SJCRH30 (cell line): ENCODE results near the gene MASP1. TPM values are rescaled to one million over a fixed set of nuclear protein-coding genes. Genes with fewer than 3 reads are reported as not detected.

Experiments used
- DNase-seq, 2 experiments: peaks; one replicate each; pipeline ENCODE4 v3.0.0-alpha.2; 2015 to 2020
- H3K27ac ChIP-seq: fragments of 250-450 bp; sonication (Bioruptor Pico); 2 replicates; pipeline ENCODE4 v1.5.1; 2020; ENCODE audit warnings: mild to moderate bottlenecking, moderate library complexity
- H3K27me3 ChIP-seq: fragments of 250-450 bp; sonication (Bioruptor Pico); 2 replicates; pipeline ENCODE4 v1.5.1; 2020; ENCODE audit warnings: mild to moderate bottlenecking, moderate library complexity
- H3K36me3 ChIP-seq: fragments of 250-450 bp; sonication (Bioruptor Pico); 2 replicates; pipeline ENCODE4 v1.5.1; 2020; ENCODE audit warnings: mild to moderate bottlenecking, moderate library complexity
- H3K4me1 ChIP-seq: fragments of 250-450 bp; sonication (Bioruptor Pico); 2 replicates; pipeline ENCODE4 v1.5.1; 2020; ENCODE audit warnings: mild to moderate bottlenecking, moderate library complexity
- H3K4me3 ChIP-seq: fragments of 250-450 bp; sonication (Bioruptor Pico); 2 replicates; pipeline ENCODE4 v1.5.1; 2020; ENCODE audit warnings: mild to moderate bottlenecking, moderate library complexity
- H3K9me3 ChIP-seq: fragments of 250-450 bp; sonication (Bioruptor Pico); replicated peaks from 2 replicates; pipeline ENCODE4 v1.5.1; 2020; ENCODE audit warnings: mild to moderate bottlenecking, moderate library complexity
- total RNA-seq: library from RNA; depleted of rRNA; stranded (reverse); fragments of >200 nt; shearing (Covaris generic); gene quantifications from 2 replicates; pipeline ENCODE4 v1.2.3, GENCODE V29; 2014

MASP1 gene
- total RNA-seq, 1 experiment from 2014 or later, result 0.34 TPM

- Histone ChIP-seq H3K27me3 (no peaks in the 10 kb centered on the region), H3K4me1 (no peaks in the 10 kb centered on the region), H3K36me3 (no peaks in the 10 kb centered on the region), H3K9me3 (no peaks in the 10 kb centered on the region), H3K27ac (no peak overlapping the region), H3K4me3 (no peak overlapping the region)
- no peak for DNase-seq
Observed at GRCh38 chr3:187287256-187287655, 4.3 kb downstream of the MASP1 start.

GRCh38 chr3:187286467-187287059 lies 5.0 kb downstream of the MASP1 start:
- H3K4me3 ChIP-seq, result no peak overlapping the region
- no peaks in the 10 kb centered on the region for H3K36me3 ChIP-seq
- no peaks in the 10 kb centered on the region for H3K9me3 ChIP-seq
- no peaks in the 10 kb centered on the region for H3K27me3 ChIP-seq
- H3K27ac ChIP-seq, result no peak overlapping the region
- DNase-seq, result no peak
- no peaks in the 10 kb centered on the region for H3K4me1 ChIP-seq

- Histone ChIP-seq H3K9me3 (no peaks in the 10 kb centered on the region), H3K27me3 (no peaks in the 10 kb centered on the region), H3K27ac (no peak overlapping the region), H3K36me3 (no peaks in the 10 kb centered on the region), H3K4me3 (no peak overlapping the region), H3K4me1 (no peaks in the 10 kb centered on the region)
- no peak for DNase-seq
Observed at GRCh38 chr3:187281191-187281714, 10.3 kb downstream of the MASP1 start.

- Histone ChIP-seq H3K4me1 (no peaks in the 10 kb centered on the region), H3K4me3 (no peak overlapping the region), H3K9me3 (no peaks in the 10 kb centered on the region), H3K27me3 (no peaks in the 10 kb centered on the region), H3K36me3 (no peaks in the 10 kb centered on the region), H3K27ac (no peak overlapping the region)
- no peak for DNase-seq
Observed at GRCh38 chr3:187280644-187281043, 10.9 kb downstream of the MASP1 start.

GRCh38 chr3:187277129-187277462 lies 14.4 kb downstream of the MASP1 start:
- Histone ChIP-seq H3K4me3 (no peak overlapping the region), H3K4me1 (no peaks in the 10 kb centered on the region), H3K9me3 (no peaks in the 10 kb centered on the region), H3K36me3 (no peaks in the 10 kb centered on the region), H3K27ac (no peak overlapping the region), H3K27me3 (no peaks in the 10 kb centered on the region)
- no peak for DNase-seq

- no peaks in the 10 kb centered on the region for H3K9me3 ChIP-seq
- H3K27me3 ChIP-seq, result no peaks in the 10 kb centered on the region
- DNase-seq, result no peak
- H3K36me3 ChIP-seq, result no peaks in the 10 kb centered on the region
- H3K27ac ChIP-seq, result no peak overlapping the region
- no peaks in the 10 kb centered on the region for H3K4me1 ChIP-seq
- no peak overlapping the region for H3K4me3 ChIP-seq
Observed at GRCh38 chr3:187276397-187277128, 15.0 kb downstream of the MASP1 start.

GRCh38 chr3:187274977-187275338 lies 16.6 kb downstream of the MASP1 start:
- H3K36me3 ChIP-seq, result no peaks in the 10 kb centered on the region
- H3K9me3 ChIP-seq, result no peaks in the 10 kb centered on the region
- H3K27me3 ChIP-seq, result no peaks in the 10 kb centered on the region
- H3K4me3 ChIP-seq, result no peak overlapping the region
- no peak overlapping the region for H3K27ac ChIP-seq
- H3K4me1 ChIP-seq, result no peaks in the 10 kb centered on the region
- DNase-seq, result no peak

GRCh38 chr3:187274315-187274976 lies 17.1 kb downstream of the MASP1 start:
- no peaks in the 10 kb centered on the region for H3K36me3 ChIP-seq
- H3K4me1 ChIP-seq, result no peaks in the 10 kb centered on the region
- no peak overlapping the region for H3K4me3 ChIP-seq
- no peak for DNase-seq
- H3K9me3 ChIP-seq, result no peaks in the 10 kb centered on the region
- no peak overlapping the region for H3K27ac ChIP-seq
- no peaks in the 10 kb centered on the region for H3K27me3 ChIP-seq

- Histone ChIP-seq H3K4me1 (no peaks in the 10 kb centered on the region), H3K27ac (no peak overlapping the region), H3K36me3 (no peaks in the 10 kb centered on the region), H3K27me3 (no peaks in the 10 kb centered on the region), H3K9me3 (no peaks in the 10 kb centered on the region), H3K4me3 (no peak overlapping the region)
- DNase-seq, result no peak
Observed at GRCh38 chr3:187271582-187271981, 20.0 kb downstream of the MASP1 start.

- no peak for DNase-seq
- no peaks in the 10 kb centered on the region for H3K36me3 ChIP-seq
- H3K27me3 ChIP-seq, result no peaks in the 10 kb centered on the region
- no peak overlapping the region for H3K27ac ChIP-seq
- H3K4me1 ChIP-seq, result no peaks in the 10 kb centered on the region
- H3K4me3 ChIP-seq, result no peak overlapping the region
- H3K9me3 ChIP-seq, result no peaks in the 10 kb centered on the region
Observed at GRCh38 chr3:187269486-187269885, 22.1 kb downstream of the MASP1 start.

- Histone ChIP-seq H3K9me3 (no peaks in the 10 kb centered on the region), H3K4me1 (no peaks in the 10 kb centered on the region), H3K27ac (no peak overlapping the region), H3K27me3 (no peaks in the 10 kb centered on the region), H3K4me3 (no peak overlapping the region), H3K36me3 (no peaks in the 10 kb centered on the region)
- DNase-seq, result no peak
Observed at GRCh38 chr3:187267306-187267705, 24.2 kb downstream of the MASP1 start.

- Histone ChIP-seq H3K9me3 (no peaks in the 10 kb centered on the region), H3K4me3 (no peak overlapping the region), H3K27ac (no peak overlapping the region), H3K27me3 (no peaks in the 10 kb centered on the region), H3K4me1 (no peaks in the 10 kb centered on the region), H3K36me3 (no peaks in the 10 kb centered on the region)
- no peak for DNase-seq
Observed at GRCh38 chr3:187266691-187267090, 24.8 kb downstream of the MASP1 start.

GRCh38 chr3:187265461-187265955 lies 26.0 kb downstream of the MASP1 start:
- H3K27me3 ChIP-seq, result no peaks in the 10 kb centered on the region
- H3K27ac ChIP-seq, result no peak overlapping the region
- H3K4me3 ChIP-seq, result no peak overlapping the region
- H3K4me1 ChIP-seq, result no peaks in the 10 kb centered on the region
- no peaks in the 10 kb centered on the region for H3K36me3 ChIP-seq
- no peaks in the 10 kb centered on the region for H3K9me3 ChIP-seq
- DNase-seq, result no peak

GRCh38 chr3:187264911-187265310 lies 26.6 kb downstream of the MASP1 start:
- H3K36me3 ChIP-seq, result no peaks in the 10 kb centered on the region
- no peaks in the 10 kb centered on the region for H3K27me3 ChIP-seq
- no peak overlapping the region for H3K4me3 ChIP-seq
- H3K9me3 ChIP-seq, result no peaks in the 10 kb centered on the region
- H3K27ac ChIP-seq, result no peak overlapping the region
- no peaks in the 10 kb centered on the region for H3K4me1 ChIP-seq
- DNase-seq, result no peak

GRCh38 chr3:187264021-187264420 lies 27.5 kb downstream of the MASP1 start:
- Histone ChIP-seq H3K4me3 (no peak overlapping the region), H3K27ac (no peak overlapping the region), H3K9me3 (no peaks in the 10 kb centered on the region), H3K27me3 (no peaks in the 10 kb centered on the region), H3K36me3 (no peaks in the 10 kb centered on the region), H3K4me1 (no peaks in the 10 kb centered on the region)
- DNase-seq, result no peak
